ENCODE measurements around the gene HDAC10.

GRCh38 chr22:50216055-50216683 lies 34.9 kb downstream of the HDAC10 start:
- TF ChIP-seq CTCF (IDR thresholded peaks at IDR 0.05) (no peak), POLR2A (IDR thresholded peaks at IDR 0.05) (no peak)
